ENCODE measurements around the gene PTGDR2. TPM values are rescaled to one million over a fixed set of nuclear protein-coding genes. Genes with fewer than 3 reads are reported as not detected.

PTGDR2 gene
- total RNA-seq, 1 donor from 2014 or later = not detected

DNA sequence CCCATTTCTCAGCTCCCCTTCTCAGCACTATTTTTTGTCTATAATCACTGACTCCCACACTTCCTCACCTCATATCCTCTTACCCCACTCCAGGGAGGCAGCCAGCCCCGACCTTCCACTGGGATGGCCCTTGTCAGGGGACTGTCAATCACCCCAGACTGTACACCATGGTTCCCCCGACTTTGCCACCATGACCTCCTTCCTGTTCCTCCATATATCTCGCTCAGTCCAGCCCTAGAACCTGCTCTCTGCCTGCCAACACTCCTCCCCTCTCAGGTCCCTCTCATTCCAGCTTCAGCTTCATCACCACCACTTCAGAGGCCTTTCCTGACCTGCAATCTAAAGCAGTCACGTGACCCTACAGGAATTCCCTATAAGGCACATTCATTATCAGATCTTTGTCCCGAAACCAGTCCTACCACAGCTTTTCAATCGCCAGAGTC is 34.1 kb upstream of the PTGDR2 start:
- TF ChIP-seq CTCF (IDR thresholded peaks at IDR 0.05) = no peak
- Histone ChIP-seq H3K4me1 (no peaks in the 10 kb centered on the region), H3K9me3 (no peaks in the 10 kb centered on the region), H3K36me3 (peaks cover 25 to 40% of the 10 kb centered on the region in 2 donors), H3K27ac (no peak overlapping the region), H3K4me3 (no peak overlapping the region), H3K27me3 (no peaks in the 10 kb centered on the region)
- intact Hi-C loops (cut with DNase I) = no loop called here
- no peak for DNase-seq (ENCODE audit: low spot score in 2 of 2)

DNA sequence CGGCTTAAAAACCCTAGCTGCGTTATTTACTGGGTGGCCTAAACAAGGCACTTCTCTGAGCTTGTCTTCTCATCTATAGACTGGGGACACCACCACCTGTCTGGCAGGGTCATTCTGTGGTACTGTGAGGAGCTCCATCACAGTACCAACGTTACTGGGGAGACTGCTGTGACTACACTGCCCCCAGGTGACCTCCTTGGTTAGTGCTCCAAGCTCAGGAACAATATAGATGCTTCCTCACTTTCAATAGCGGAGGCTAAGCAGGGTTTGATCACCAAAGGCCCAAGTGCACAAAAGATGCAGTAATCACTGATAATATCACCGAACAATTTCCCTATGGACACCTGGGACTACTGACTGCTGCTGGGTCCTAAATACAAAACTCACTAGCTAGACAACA is 31.8 kb upstream of the PTGDR2 start:
- no peak overlapping the region for H3K4me3 ChIP-seq
- H3K36me3 ChIP-seq = peaks cover 7 to 20% of the 10 kb centered on the region in 2 donors
- no peaks in the 10 kb centered on the region for H3K9me3 ChIP-seq
- H3K27me3 ChIP-seq = no peaks in the 10 kb centered on the region
- intact Hi-C loops (cut with DNase I) = no loop called here
- no peak overlapping the region for H3K27ac ChIP-seq
- no peaks in the 10 kb centered on the region for H3K4me1 ChIP-seq
- DNase-seq (ENCODE audit: low spot score in 2 of 2) = no peak
- TF ChIP-seq CTCF (IDR thresholded peaks at IDR 0.05) = peak in 1 of 3 experiments; percentile 34

DNA sequence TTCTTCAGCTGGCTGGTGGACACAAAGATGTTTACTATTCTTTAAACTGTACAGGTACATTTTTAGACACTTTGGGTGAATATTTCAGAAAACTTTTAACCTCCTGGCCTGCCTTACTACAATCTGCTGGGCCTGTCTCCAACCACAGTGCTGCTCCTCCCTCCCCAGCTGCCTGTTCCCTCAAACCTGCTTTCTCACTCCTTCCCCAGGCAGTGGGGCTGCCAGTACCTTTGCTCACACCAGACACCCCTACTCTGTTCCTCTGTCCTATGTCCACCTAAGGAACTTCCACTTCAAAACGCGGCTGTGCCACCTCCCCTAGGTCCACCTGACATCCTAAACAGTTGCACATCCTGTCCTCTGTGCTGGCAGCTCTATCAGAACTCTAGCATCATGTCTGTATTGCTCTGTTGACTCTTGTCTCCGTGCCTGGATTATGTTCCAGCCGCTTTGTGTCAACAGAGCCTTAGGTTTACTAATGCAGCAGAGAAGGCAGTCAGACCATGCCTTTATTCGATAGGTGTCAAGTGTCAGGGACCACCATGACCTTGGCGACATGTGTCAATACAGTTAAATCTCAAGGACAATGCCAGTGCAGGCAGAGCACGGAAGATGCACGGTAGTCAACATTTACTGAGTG is 25.0 kb upstream of the PTGDR2 start:
- no peaks in the 10 kb centered on the region for H3K27me3 ChIP-seq
- peaks cover 5 to 10% of the 10 kb centered on the region in 2 donors for H3K36me3 ChIP-seq
- no peak overlapping the region for H3K4me3 ChIP-seq
- H3K27ac ChIP-seq = no peak overlapping the region
- intact Hi-C loops (cut with DNase I) = no loop called here
- DNase-seq (ENCODE audit: low spot score in 2 of 2) = no peak
- no peaks in the 10 kb centered on the region for H3K9me3 ChIP-seq
- no peak for TF ChIP-seq CTCF (IDR thresholded peaks at IDR 0.05)
- peaks cover 0 to 4% of the 10 kb centered on the region in 2 donors for H3K4me1 ChIP-seq

DNA sequence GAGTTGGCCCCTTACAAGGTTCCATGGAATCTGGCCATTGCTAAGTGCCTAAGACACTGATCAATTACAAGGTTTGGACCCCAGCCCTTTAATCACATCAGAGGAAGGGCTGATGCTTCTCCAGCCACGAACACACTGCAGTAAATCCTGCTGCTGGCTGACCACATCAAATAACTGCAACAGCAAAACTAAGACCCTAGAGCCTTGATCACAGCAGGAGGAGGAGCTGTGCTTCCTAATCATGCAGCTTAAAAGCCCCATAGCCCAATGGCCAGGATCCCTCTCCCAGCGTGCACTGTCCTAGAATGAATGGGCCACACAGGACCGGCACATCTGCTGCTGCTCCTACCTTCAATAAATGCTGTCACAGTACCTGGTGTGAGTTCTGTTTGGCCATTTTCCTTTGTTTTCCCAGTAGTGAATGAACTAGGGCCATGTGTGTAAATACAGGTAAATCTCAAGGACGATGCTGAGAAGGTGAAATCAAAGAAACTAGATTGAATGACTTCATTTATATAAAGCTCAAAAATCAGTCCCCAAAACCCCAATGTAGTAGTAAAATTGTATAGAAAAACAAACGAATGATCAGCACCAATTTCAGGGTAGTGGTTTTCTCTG is 24.3 kb upstream of the PTGDR2 start:
- DNase-seq (ENCODE audit: low spot score in 2 of 2) = no peak
- no peaks in the 10 kb centered on the region for H3K9me3 ChIP-seq
- H3K27me3 ChIP-seq = no peaks in the 10 kb centered on the region
- no peak overlapping the region for H3K27ac ChIP-seq
- peaks cover 0 to 4% of the 10 kb centered on the region in 2 donors for H3K4me1 ChIP-seq
- intact Hi-C loops (cut with DNase I) = no loop called here
- H3K36me3 ChIP-seq = peaks cover 5 to 10% of the 10 kb centered on the region in 2 donors
- no peak overlapping the region for H3K4me3 ChIP-seq
- TF ChIP-seq CTCF (IDR thresholded peaks at IDR 0.05) = no peak

GRCh38 chr11:60879104-60879503 is 23.4 kb upstream of the PTGDR2 start:
- no peak for TF ChIP-seq CTCF (IDR thresholded peaks at IDR 0.05)
- H3K36me3 ChIP-seq = peaks cover 5 to 10% of the 10 kb centered on the region in 2 donors
- no peaks in the 10 kb centered on the region for H3K27me3 ChIP-seq
- intact Hi-C loops (cut with DNase I) = no loop called here
- H3K4me3 ChIP-seq = no peak overlapping the region
- H3K4me1 ChIP-seq = peaks cover 0 to 4% of the 10 kb centered on the region in 2 donors
- H3K9me3 ChIP-seq = no peaks in the 10 kb centered on the region
- H3K27ac ChIP-seq = peak overlapping the region; percentile 14 to 57
- no peak for DNase-seq (ENCODE audit: low spot score in 2 of 2)

Measured in ascending aorta (tissue), 2 donors.